NCI-H69 (cell line): ENCODE measurements around the gene GID8.
A peak's percentile ranks its signal among the peaks of the same experiment; 100 is the strongest.

Experiments used
- DNase-seq: peaks from one replicate; lab custom pipeline; 2025; lab: John Stamatoyannopoulos, UW

Gene GID8

GRCh38 chr20:62970307-62971210 is 32.6 kb downstream of the GID8 start:
- no peak for DNase-seq

- DNase-seq = no peak
Measured at GRCh38 chr20:62971211-62971949, 33.4 kb downstream of the GID8 start.

- peak; percentile 80 for DNase-seq
Measured at GRCh38 chr20:62971950-62972844, 34.2 kb downstream of the GID8 start.

GRCh38 chr20:62972845-62973745 is 35.1 kb downstream of the GID8 start:
- DNase-seq = no peak

- DNase-seq = no peak
Measured at GRCh38 chr20:62975251-62975760, 37.4 kb downstream of the GID8 start.

- no peak for DNase-seq
Measured at GRCh38 chr20:62975812-62976508, 38.0 kb downstream of the GID8 start.

- DNase-seq = no peak
Measured at GRCh38 chr20:62976886-62977285, 38.9 kb downstream of the GID8 start.

GRCh38 chr20:62977613-62978560 is 39.9 kb downstream of the GID8 start:
- peak; percentile 86 for DNase-seq

- DNase-seq = no peak
Measured at GRCh38 chr20:62978561-62978943, 40.6 kb downstream of the GID8 start.

- no peak for DNase-seq
Measured at GRCh38 chr20:62979310-62979709, 41.4 kb downstream of the GID8 start.

- DNase-seq = peak; percentile 69
Measured at GRCh38 chr20:62979876-62980373, 42.0 kb downstream of the GID8 start.

- peak; percentile 84 for DNase-seq
Measured at GRCh38 chr20:62980380-62980960, 42.5 kb downstream of the GID8 start.

GRCh38 chr20:62980970-62981369 is 43.0 kb downstream of the GID8 start:
- DNase-seq = peak; percentile 85

GRCh38 chr20:62982124-62983075 is 44.5 kb downstream of the GID8 start:
- DNase-seq = no peak

- DNase-seq = no peak
Measured at GRCh38 chr20:62983210-62983609, 45.3 kb downstream of the GID8 start.

GRCh38 chr20:62984666-62985443 is 46.9 kb downstream of the GID8 start:
- DNase-seq = peak; percentile 70

GRCh38 chr20:62985444-62985778 is 47.5 kb downstream of the GID8 start:
- no peak for DNase-seq
